GM19023 (cell line): ENCODE measurements around the gene ANO3.

ENCODE experiments used
- ATAC-seq: cut with Tn5 transposase; IDR thresholded peaks from one replicate; pipeline ENCODE4 v1.9.1; 2021; ENCODE audit warnings: mild to moderate bottlenecking, moderate library complexity; ENCODE audit not compliant: unreplicated experiment

The ANO3 gene

GRCh38 chr11:26353010-26353409 is 21.1 kb downstream of the ANO3 start:
- ATAC-seq, result no peak

GRCh38 chr11:26359055-26359454 is 27.1 kb downstream of the ANO3 start:
- no peak for ATAC-seq

DNA sequence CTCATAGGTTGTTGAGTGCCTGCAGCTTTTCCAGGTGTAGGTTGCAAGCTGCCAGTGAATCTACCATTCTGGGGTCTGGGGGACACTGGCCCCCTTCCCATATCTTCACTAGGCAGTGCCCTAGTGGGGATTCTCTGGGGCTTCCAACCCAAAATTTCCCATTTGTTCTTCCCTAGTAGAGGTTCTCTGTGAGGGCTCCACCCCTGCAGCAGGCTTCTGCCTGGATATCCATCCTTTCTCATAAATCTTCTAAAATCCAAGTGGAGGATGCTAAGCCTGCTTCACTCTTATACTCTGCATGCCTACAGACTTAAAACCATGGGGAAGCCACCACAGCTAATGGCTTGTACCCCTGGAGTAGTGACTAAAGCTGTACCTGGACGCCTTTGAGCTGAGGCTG is 33.4 kb downstream of the ANO3 start:
- ATAC-seq, result no peak

DNA sequence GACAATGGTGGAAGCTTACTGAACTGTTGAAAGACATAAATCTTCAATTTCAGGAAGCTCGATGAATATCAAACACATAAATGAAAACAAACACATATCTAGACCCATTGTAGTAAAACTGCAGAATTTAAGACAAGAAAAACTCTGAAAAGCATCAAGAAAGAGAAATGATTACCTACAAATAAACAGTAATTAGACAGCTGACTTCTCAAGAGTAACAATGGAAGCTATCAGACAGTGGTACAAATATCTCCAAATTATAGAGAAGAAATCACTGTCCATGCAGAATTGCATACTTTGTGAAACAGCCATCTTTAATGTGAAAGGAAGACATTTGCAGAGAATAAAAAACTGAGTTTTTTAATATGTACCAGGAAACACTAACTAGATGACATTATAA is 45.7 kb downstream of the ANO3 start:
- no peak for ATAC-seq

DNA sequence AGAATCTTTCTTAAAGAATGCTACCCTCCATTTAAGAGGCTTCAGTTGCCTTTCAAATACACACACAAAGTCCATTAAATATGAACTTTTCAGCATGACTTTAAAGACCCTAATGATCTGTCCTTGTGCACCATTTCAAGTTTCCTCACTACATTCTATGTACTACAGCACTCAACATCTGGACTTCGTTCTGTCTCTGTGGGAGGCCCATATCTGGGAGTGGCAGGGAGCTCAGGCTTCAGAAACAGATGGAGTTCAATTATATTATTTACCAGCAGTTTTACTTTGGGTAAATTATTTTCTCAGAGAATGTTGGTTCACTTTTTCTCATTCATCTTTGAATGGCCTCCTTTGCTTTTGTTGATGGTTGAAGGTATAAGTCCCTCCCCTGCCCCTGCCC is 67.4 kb downstream of the ANO3 start:
- ATAC-seq, result no peak

GRCh38 chr11:26410706-26411366 is 78.9 kb downstream of the ANO3 start:
- no peak for ATAC-seq

GRCh38 chr11:26412955-26413354 is 81.0 kb downstream of the ANO3 start:
- no peak for ATAC-seq

DNA sequence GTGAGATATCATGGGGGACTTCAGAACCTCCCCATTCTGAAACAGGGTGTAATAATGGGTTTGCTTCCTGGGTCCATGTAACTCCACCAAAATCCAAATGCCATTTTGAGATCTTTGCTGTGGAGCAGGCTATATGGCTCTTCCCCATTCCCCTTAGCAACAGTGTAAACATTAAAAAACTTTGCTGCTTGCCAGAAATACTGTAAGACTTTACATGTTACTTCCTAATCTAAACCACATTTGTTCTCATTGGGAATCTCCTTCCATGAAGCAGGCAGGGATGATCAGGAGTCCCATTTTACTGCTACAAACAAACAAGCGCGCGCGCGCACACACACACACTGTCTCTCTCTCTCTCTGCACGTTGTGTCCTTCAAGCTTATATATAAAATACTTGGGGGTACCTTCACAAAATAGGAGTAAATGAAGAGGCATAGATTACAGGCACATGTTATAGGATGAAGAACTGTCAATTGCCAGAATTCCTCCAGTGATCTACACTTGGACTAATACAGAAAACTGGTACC is 86.5 kb downstream of the ANO3 start:
- ATAC-seq, result no peak

- ATAC-seq, result no peak
These were observed 88.4 kb downstream of the ANO3 start for GRCh38 chr11:26420331-26420730.

- ATAC-seq, result no peak
These were observed 92.3 kb downstream of the ANO3 start for GRCh38 chr11:26424255-26424654.

DNA sequence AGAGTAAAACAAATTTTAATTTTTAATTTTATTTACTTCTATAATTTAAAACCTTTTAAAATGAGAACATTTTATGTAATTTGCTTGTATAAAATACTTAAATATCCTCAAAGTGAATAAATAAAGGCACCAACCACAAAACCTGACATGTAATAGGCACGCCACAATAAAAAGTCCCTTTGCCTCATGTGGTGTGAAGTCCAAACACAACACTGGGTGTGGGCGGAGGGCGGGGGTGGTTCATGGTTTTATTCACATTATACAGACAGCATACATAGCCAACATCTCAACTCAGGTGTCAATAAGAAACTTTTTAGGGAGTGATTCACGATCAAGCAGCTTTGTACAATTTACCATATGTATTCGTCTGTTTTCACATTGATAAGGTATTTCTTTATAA is 107.9 kb downstream of the ANO3 start:
- ATAC-seq, result no peak

- no peak for ATAC-seq
These were observed 110.2 kb downstream of the ANO3 start for GRCh38 chr11:26442131-26442530.

DNA sequence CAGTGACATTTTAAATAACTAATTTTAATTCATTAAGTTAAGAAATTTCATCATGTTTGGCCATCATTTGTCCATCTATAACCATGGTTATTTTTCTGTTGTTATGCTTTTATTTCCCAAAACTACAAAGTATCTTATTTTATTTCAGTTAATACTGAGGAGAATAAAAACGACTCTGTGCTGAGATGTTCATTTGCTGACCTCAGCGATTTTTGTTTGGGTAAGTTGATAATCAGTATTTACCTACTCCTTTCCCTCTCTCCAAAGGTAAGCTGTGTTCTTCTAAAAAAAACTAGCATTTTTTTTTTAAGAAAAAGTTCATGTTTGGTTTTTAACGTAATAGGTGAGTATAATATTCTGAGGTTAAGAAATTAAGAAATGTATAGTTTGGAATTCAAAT is 111.7 kb downstream of the ANO3 start:
- ATAC-seq, result no peak

- ATAC-seq, result no peak
These were observed 125.7 kb downstream of the ANO3 start for GRCh38 chr11:26457636-26458035.

- no peak for ATAC-seq
These were observed 133.3 kb downstream of the ANO3 start for GRCh38 chr11:26465274-26465673.

GRCh38 chr11:26467506-26467905 is 135.6 kb downstream of the ANO3 start:
- ATAC-seq, result no peak

DNA sequence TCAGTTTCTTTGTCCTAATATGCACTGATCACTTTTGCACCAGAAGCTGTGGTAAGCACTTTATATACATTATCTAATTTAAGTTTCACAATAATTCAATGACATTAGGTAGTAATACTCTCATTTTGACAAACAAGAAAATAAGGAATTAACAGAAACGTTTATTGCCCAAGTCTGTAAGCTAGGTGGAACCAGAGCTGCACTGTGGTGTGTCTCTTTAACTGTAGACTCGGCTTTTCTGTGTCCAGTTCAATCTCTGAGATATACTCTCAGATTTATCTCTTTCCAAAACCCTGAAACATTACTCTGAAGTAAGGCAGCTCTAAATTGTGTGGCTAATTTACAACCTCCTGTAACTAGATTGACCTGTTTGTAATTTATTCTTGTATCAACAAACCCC is 139.1 kb downstream of the ANO3 start:
- no peak for ATAC-seq

GRCh38 chr11:26473216-26474194 is 141.6 kb downstream of the ANO3 start:
- no peak for ATAC-seq

- no peak for ATAC-seq
These were observed 142.5 kb downstream of the ANO3 start for GRCh38 chr11:26474401-26474800.

DNA sequence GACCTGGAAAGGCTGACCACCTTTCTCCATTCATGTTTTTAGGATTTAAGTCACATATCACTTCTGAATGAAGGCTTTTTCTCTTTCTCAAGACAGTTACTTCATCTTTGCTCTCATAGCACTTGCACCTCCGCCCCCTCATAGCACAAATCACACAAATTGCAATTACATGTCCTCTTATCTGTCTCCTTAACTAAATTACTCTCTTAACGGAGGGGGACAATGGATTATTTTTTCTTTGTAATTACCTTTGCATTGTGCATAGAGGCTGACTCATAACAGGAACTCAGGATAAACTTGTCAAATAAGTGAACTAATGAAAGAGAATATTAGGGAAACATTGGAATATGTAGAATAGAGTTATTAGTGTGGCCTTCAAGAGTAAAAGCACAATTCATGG is 145.5 kb downstream of the ANO3 start:
- no peak for ATAC-seq

GRCh38 chr11:26478710-26479109 is 146.8 kb downstream of the ANO3 start:
- ATAC-seq, result no peak

GRCh38 chr11:26480041-26480440 is 148.1 kb downstream of the ANO3 start:
- no peak for ATAC-seq
